ENCODE data around the gene GPR18.

DNA sequence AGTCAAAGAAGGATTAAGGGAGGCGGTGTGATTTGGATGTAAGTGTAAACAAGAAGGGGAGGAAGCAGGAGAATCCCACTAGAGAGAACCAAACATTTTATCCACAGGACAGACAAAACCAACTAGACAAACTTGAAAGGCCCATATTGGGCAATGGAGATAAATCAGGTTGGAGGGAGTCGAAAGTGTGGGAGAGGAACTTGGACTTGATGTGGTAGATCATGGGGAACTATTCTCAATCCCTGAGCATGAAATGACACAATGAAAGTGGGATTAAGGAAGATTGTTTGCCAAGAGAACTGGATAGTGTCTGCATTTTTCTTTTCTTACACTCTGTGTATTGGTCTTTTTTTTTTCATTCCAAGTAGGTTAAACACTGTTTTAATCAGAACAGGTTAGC, 31.1 kb upstream of the GPR18 start:
- no peak for TF ChIP-seq EZH2phosphoT487 (IDR thresholded peaks at IDR 0.05)
- no peak for TF ChIP-seq EZH2 (IDR thresholded peaks at IDR 0.05)
- TF ChIP-seq, protein P1, sequence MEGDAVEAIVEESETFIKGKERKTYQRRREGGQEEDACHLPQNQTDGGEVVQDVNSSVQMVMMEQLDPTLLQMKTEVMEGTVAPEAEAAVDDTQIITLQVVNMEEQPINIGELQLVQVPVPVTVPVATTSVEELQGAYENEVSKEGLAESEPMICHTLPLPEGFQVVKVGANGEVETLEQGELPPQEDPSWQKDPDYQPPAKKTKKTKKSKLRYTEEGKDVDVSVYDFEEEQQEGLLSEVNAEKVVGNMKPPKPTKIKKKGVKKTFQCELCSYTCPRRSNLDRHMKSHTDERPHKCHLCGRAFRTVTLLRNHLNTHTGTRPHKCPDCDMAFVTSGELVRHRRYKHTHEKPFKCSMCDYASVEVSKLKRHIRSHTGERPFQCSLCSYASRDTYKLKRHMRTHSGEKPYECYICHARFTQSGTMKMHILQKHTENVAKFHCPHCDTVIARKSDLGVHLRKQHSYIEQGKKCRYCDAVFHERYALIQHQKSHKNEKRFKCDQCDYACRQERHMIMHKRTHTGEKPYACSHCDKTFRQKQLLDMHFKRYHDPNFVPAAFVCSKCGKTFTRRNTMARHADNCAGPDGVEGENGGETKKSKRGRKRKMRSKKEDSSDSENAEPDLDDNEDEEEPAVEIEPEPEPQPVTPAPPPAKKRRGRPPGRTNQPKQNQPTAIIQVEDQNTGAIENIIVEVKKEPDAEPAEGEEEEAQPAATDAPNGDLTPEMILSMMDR (IDR thresholded peaks at IDR 0.05) = no peak

Measured in neural progenitor cell (in vitro differentiated cells).